ENCODE data around the gene SECTM1.
A peak's percentile ranks its signal among the peaks of the same experiment; 100 is the strongest.

SECTM1 gene

GRCh38 chr17:82304826-82305726, 28.5 kb downstream of the SECTM1 start:
- DNase-seq (ENCODE audit: extremely low spot score), result no peak
- ChIA-PET CTCF (interaction anchor here (0.9 to 1.8 kb wide), 3 partner anchors 17 to 69 kb away, joined by 4 to 5 read pairs (median 5); no protein-coding TSS in a partner anchor), POLR2A (no interaction called here)
- TF ChIP-seq, protein P1, sequence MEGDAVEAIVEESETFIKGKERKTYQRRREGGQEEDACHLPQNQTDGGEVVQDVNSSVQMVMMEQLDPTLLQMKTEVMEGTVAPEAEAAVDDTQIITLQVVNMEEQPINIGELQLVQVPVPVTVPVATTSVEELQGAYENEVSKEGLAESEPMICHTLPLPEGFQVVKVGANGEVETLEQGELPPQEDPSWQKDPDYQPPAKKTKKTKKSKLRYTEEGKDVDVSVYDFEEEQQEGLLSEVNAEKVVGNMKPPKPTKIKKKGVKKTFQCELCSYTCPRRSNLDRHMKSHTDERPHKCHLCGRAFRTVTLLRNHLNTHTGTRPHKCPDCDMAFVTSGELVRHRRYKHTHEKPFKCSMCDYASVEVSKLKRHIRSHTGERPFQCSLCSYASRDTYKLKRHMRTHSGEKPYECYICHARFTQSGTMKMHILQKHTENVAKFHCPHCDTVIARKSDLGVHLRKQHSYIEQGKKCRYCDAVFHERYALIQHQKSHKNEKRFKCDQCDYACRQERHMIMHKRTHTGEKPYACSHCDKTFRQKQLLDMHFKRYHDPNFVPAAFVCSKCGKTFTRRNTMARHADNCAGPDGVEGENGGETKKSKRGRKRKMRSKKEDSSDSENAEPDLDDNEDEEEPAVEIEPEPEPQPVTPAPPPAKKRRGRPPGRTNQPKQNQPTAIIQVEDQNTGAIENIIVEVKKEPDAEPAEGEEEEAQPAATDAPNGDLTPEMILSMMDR (IDR thresholded peaks at IDR 0.05; ENCODE audit: control extremely low read depth, extremely low read depth, low read depth, missing control alignments), result no peak

DNA sequence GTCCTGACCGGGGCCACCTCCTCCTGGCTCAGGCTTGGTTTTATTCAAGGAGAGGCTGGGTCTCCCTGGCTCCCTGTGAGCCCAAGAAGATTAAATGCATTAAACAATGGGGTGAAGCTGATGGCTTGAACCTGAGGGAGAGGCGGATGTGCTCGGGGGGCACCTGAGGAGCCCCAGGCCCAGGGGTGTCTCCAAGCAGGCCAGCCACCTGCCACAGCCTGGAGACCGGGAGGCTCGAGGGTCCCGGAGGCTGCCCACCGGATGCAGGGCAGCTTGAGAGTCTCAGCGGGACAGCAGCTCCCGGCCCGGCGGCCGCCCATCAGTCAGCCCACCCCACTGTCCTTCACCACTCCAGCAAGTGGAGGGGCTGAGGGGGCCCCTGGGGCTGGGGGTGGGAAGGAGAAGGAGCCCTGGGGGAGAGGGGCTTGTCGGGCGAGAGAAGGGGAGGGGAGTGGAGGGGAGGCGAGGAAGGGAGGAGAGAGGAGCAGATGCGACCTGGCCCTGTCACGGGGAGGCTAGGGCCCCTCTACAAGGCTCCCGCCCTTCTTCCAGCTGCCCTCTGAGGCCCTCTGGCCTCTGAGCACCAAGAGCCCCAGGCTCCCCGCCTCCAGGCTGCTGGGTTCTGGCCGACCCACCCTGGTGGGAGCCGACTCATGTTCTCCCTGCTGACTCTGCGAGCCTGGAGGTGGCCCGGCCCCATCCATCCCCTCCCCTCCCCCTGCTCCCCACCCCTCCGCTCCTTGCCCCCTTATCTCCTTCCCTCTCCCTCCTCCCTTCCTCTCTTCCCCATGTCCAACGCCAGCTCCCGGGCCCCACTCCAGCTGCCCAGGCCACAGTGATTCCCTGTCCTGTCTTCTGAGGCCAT, 29.4 kb downstream of the SECTM1 start:
- TF ChIP-seq, protein P1 (IDR thresholded peaks at IDR 0.05; ENCODE audit: control extremely low read depth, extremely low read depth, low read depth, missing control alignments), result no peak
- no peak for DNase-seq (ENCODE audit: extremely low spot score)
- POLR2A ChIA-PET, result no interaction called here
- CTCF ChIA-PET, result interaction anchor here (0.5 to 2.8 kb wide), 5 partner anchors 33 to 274 kb away, joined by 3 to 10 read pairs (median 4); no protein-coding TSS in a partner anchor

DNA sequence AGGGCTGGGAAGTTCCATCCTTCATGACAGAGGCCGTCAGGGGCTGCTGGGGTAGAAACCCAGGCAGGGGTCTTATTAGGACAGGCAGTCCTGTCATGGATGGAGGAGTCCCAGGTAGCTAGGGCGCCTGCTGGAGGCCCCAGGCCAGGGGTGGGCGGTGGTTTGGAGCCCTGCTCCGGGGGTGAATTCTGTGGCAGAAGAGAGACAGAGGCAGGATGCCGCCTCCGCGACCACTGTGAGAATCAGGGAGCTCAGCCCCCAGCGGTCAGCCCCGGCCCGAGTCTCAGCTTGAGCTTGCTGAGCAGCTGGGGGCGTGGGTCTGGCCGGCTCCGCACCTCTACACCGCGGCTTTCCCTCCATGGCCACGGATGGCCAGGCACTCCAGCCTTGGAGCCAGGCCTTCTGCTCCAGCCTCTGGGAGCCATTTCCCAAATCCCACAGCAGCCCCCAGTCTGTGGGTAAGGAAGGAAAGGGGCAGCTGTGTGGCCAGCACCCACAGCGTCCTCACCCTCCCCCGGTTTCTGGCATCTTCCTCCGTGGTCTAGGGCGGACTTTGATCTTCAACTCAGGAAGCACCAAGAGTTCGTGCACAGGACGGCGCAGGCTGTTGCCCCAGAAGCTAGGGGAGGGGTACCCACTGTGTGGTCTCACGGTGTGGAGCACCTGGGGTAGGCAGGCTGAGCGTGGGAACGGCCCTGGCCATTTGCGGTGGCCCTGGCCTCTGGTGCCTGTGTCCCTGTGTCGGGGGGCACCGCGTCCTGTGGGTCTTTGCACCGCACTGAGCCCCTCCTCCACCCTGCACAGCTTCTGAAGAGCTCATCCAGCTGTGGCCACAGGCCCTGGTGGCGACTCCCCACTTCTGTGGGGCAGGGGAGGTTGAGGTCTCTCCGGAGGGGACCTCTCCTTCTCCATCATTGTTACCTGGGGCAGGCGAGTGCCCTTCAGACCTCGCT, 30.3 kb downstream of the SECTM1 start:
- DNase-seq (ENCODE audit: extremely low spot score), result no peak
- TF ChIP-seq, protein P1 (IDR thresholded peaks at IDR 0.05; ENCODE audit: control extremely low read depth, extremely low read depth, low read depth, missing control alignments), result no peak
- ChIA-PET POLR2A (interaction anchor here (1.5 kb wide), 1 partner anchor 74 kb away, joined by 5 read pairs; the partner anchor contains the start of gene SLC16A3), CTCF (interaction anchor here (0.5 to 2.8 kb wide), 7 partner anchors 8 to 273 kb away, joined by 3 to 10 read pairs (median 3); no protein-coding TSS in a partner anchor)

- POLR2A ChIA-PET, result interaction anchor here (1.0 to 1.5 kb wide), 2 partner anchors 10 to 74 kb away, joined by 3 to 5 read pairs; partner anchors contain the start of gene SLC16A3
- CTCF ChIA-PET, result interaction anchor here (0.6 to 6.8 kb wide), 7 partner anchors 9 to 272 kb away, joined by 3 to 59 read pairs (median 3); no protein-coding TSS in a partner anchor
- DNase-seq (ENCODE audit: extremely low spot score), result no peak
- TF ChIP-seq, protein P1 (IDR thresholded peaks at IDR 0.05; ENCODE audit: control extremely low read depth, extremely low read depth, low read depth, missing control alignments), result no peak
Observed at GRCh38 chr17:82302568-82302963, 31.0 kb downstream of the SECTM1 start.

DNA sequence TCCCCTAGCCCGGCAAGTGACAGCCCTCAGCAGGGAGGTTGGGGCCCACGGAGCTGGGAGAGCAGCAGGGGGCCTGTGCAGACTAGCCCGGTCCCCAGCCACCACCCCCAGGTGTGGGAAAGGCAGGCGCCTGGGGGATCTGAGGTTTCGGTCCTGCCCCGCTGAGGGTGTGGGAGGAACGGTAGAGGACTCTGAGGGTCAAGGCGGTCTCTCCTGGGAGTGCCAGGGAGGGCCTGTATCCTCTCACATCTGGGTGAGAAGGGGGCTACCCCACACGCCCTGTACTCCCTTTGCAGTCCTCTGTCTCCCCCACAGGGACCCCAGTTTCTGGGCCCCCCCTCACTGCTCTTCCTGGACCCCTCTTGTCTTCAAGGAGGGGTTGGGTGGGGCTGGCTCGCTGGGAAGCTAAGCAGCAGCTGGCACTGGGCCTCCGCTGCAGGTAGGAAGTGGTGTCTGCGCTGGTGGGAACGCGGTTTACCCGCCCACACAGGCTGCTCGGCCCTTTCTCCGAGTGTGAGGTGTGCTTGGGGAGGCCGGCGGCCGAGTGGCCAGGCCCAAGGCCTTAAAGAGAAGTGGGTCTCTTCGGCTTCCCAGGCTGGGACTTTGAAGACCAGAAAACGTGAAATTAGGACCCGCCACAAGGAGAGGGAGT, 31.5 kb downstream of the SECTM1 start:
- ChIA-PET CTCF (interaction anchor here (0.5 to 6.8 kb wide), 11 partner anchors 10 to 272 kb away, joined by 3 to 59 read pairs (median 3); partner anchors contain the start of gene CD7), POLR2A (interaction anchor here (1.0 to 1.5 kb wide), 2 partner anchors 9 to 73 kb away, joined by 3 to 5 read pairs; partner anchors contain the start of gene SLC16A3)
- TF ChIP-seq, protein P1 (IDR thresholded peaks at IDR 0.05; ENCODE audit: control extremely low read depth, extremely low read depth, low read depth, missing control alignments), result no peak
- DNase-seq (ENCODE audit: extremely low spot score), result peak; percentile 84
